H1 (cell line): ENCODE data around the gene INPP5A. TPM values are rescaled to one million over a fixed set of nuclear protein-coding genes. Genes with fewer than 3 reads are reported as not detected.

ENCODE experiments used
- PHF8 ChIP-seq: fragments of 200-600 bp; sonication (generic); conservative IDR thresholded peaks from 2 replicates; pipeline ENCODE4 v1.7.1; 2012; ENCODE audit warnings: low read depth, mild to moderate bottlenecking, inconsistent platforms, low read length, moderate library complexity
- SUZ12 ChIP-seq: fragments of 200-600 bp; sonication (generic); IDR thresholded peaks from 2 replicates; pipeline ENCODE4 v1.6.1; 2012; ENCODE audit warnings: mild to moderate bottlenecking, inconsistent platforms, low read length, moderate library complexity, mixed read lengths
- polyA plus RNA-seq, 7 experiments: library from polyadenylated mRNA; depleted of rRNA in 3 of 7; stranded (reverse) in 5 of 7; unstranded in 2 of 7; fragments of >200 nt in 5 of 7; fragments of 200-250 nt in 2 of 7; gene quantifications; 1 replicate in 5 of 7; 2 replicates in 1 of 7; 4 replicates in 1 of 7; pipeline versions ENCODE4 v1.2.1 to v1.2.3, GENCODE V29; 2011 to 2013; ENCODE audit warnings: missing spikeins in 2 of 7, mixed read lengths in 2 of 7
- total RNA-seq: library from RNA; stranded (reverse); fragmentation: NEBNext Ultra II Directional; extraction: Animal tissue kit (Norgen Biotek cat#: 25700); gene quantifications from 2 replicates; pipeline ENCODE4 v1.2.1, GENCODE V29; 2021

Gene INPP5A
- total and polyA plus RNA-seq, 2 of the 8 experiments (the other 6 are each of a cell fraction or from before 2014, with no cell fraction given) = 19.7 to 27.5 TPM

DNA sequence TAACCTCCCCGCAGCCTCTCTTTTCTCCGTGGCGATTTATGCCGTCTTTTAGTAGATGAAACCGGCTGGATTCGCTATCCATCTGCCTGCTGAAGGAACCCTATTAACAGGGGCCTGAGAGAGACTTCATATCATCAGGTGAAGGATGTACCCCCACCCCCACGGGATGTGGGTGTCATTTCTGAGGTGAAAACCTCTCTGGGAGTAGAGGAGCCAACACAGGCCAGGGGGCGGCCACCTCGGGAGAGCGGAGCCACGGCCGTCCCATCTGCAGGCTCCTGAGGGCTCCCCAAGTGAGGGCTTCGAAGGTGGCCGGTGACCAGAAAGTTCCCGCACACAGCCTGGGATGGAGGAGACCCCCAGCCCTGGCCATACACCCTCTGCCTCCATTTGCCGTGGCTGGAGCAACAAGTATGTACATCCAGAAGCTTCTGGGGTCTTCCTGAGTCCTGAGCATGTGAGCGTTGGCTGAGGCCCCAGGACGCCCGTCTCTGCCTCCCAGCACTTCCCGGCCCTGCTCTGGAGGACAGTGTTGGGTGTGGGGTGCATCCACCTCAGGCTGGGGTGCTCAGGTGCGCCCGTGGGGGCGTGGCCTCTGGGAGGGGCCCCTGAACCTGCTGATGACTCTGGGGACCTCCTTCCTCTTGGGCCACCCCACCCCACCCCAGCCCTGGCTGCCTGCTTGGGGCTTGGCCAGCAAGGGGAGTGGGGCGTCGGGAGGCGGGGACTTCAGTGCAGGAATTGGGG, 163.7 kb downstream of the INPP5A start (continued):
- TF ChIP-seq PHF8 = no peak
- TF ChIP-seq SUZ12 = no peak
